PC-3 (cell line): ENCODE results near the gene C12orf50. TPM values are rescaled to one million over a fixed set of nuclear protein-coding genes. Genes with fewer than 3 reads are reported as not detected.

ENCODE experiments used
- ATAC-seq: fragments of 200-7000 bp; cut with Tn5 transposase; 2 replicates; pipeline ENCODE4 v1.9.1; 2020; ENCODE audit warnings: mild to moderate bottlenecking, moderate library complexity
- BruUV-seq: library from RNA; stranded (reverse); fragments of 400-500 nt; replicated peaks from 2 replicates; lab custom pipeline; 2021; lab: Mats Ljungman, UMichigan
- CTCF ChIA-PET: fragments of 300-600 bp; sonication (Branson Sonifier 250); formaldehyde crosslinking; loops from one replicate; lab custom pipeline; 2022; ENCODE audit warnings: antibody characterized with exemption; lab: Charles Lee
- POLR2A ChIA-PET: fragments of 300-600 bp; sonication (Branson Sonifier 250); formaldehyde crosslinking; loops from one replicate; lab custom pipeline; 2022; ENCODE audit warnings: antibody characterized with exemption; ENCODE audit not compliant: unreplicated experiment; lab: Charles Lee
- DNase-seq: peaks from one replicate; pipeline ENCODE4 v3.0.0-alpha.2; 2015
- H2AFZ ChIP-seq: fragments of 300-600 bp; sonication (generic); 2 replicates; pipeline ENCODE4 v1.6.0; 2016; ENCODE audit warnings: antibody characterized with exemption, low read length
- H3F3A ChIP-seq: fragments of 300-600 bp; sonication (generic); one replicate; pipeline ENCODE4 v1.6.0; 2017; ENCODE audit warnings: antibody characterized with exemption, low read length, control low read depth, mild to moderate bottlenecking; ENCODE audit not compliant: unreplicated experiment
- H3K27ac ChIP-seq: fragments of 300-600 bp; sonication (generic); 2 replicates; pipeline ENCODE4 v1.5.1; 2016; ENCODE audit warnings: mild to moderate bottlenecking, low read length
- H3K27me3 ChIP-seq: fragments of 300-600 bp; sonication (generic); 2 replicates; pipeline ENCODE4 v1.6.1; 2016; ENCODE audit warnings: low read length, mixed read lengths
- H3K36me3 ChIP-seq: fragments of 300-600 bp; sonication (generic); 2 replicates; pipeline ENCODE4 v1.6.1; 2016; ENCODE audit warnings: low read depth, mixed run types, low read length, mixed read lengths
- H3K4me1 ChIP-seq: fragments of 300-600 bp; sonication (generic); 2 replicates; pipeline ENCODE4 v1.5.1; 2016; ENCODE audit warnings: low read length; ENCODE audit not compliant: insufficient read depth
- H3K4me2 ChIP-seq: fragments of 300-600 bp; sonication (generic); 2 replicates; pipeline ENCODE4 v1.6.0; 2016; ENCODE audit warnings: low read length
- H3K4me3 ChIP-seq: fragments of 300-600 bp; sonication (generic); 2 replicates; pipeline ENCODE4 v1.5.1; 2016; ENCODE audit warnings: mild to moderate bottlenecking, low read length, mixed read lengths
- H3K79me2 ChIP-seq: fragments of 300-600 bp; sonication (generic); 2 replicates; pipeline ENCODE4 v1.6.1; 2017; ENCODE audit warnings: low read length, mixed read lengths
- H3K9ac ChIP-seq: fragments of 300-600 bp; sonication (generic); 2 replicates; pipeline ENCODE4 v1.6.0; 2016; ENCODE audit warnings: mild to moderate bottlenecking, low read length
- H3K9me2 ChIP-seq: fragments of 300-600 bp; sonication (generic); replicated peaks from 2 replicates; pipeline ENCODE4 v1.6.1; 2016; ENCODE audit warnings: mixed run types, low read length, mixed read lengths
- H3K9me3 ChIP-seq: fragments of 300-600 bp; sonication (generic); 2 replicates; pipeline ENCODE4 v1.6.1; 2016; ENCODE audit warnings: low read length, mixed read lengths
- H4K20me1 ChIP-seq: fragments of 300-600 bp; sonication (generic); 2 replicates; pipeline ENCODE4 v1.6.1; 2016; ENCODE audit warnings: low read length, mixed read lengths
- CTCF ChIP-seq: fragments of 300-600 bp; sonication (generic); conservative IDR thresholded peaks from 2 replicates; pipeline ENCODE4 v1.5.1; 2017; ENCODE audit warnings: antibody characterized with exemption, low read depth, mild to moderate bottlenecking, low read length
- EZH2 ChIP-seq: fragments of 300-600 bp; sonication (generic); IDR thresholded peaks from one replicate; pipeline ENCODE4 v1.6.1; 2017; ENCODE audit warnings: antibody characterized with exemption, mild to moderate bottlenecking, low read length; ENCODE audit not compliant: unreplicated experiment
- EZH2phosphoT487 ChIP-seq: fragments of 300-600 bp; sonication (generic); IDR thresholded peaks from 2 replicates; pipeline ENCODE4 v1.6.1; 2018; ENCODE audit warnings: mild to moderate bottlenecking, antibody characterized with exemption, low read length, borderline replicate concordance
- intact Hi-C: fragments of 100-400 bp; cut with micrococcal nuclease; formaldehyde crosslinking; loops from 2 replicates; pipeline ENCODE4 v1.9.0; 2023
- total RNA-seq: library from RNA; depleted of rRNA; stranded (reverse); fragments of >200 nt; gene quantifications from 2 replicates; pipeline ENCODE4 v1.2.3, GENCODE V29; 2014

Gene C12orf50
- total RNA-seq, 1 experiment from 2014 or later: not detected

GRCh38 chr12:87953256-87953860 is 75.8 kb downstream of the C12orf50 start:
- ATAC-seq: peak; percentile 66; the same call in 1 of the 2 replicates
- Histone ChIP-seq H3K27ac (no peak overlapping the region), H3F3A (no peaks in the 10 kb centered on the region), H3K4me2 (no peak overlapping the region), H3K27me3 (no peaks in the 10 kb centered on the region), H3K79me2 (no peaks in the 10 kb centered on the region), H3K4me1 (no peaks in the 10 kb centered on the region), H3K9ac (no peak overlapping the region), H3K4me3 (no peak overlapping the region), H3K9me3 (no peaks in the 10 kb centered on the region), H2AFZ (no peak overlapping the region), H4K20me1 (no peaks in the 10 kb centered on the region), H3K36me3 (no peaks in the 10 kb centered on the region), H3K9me2 (no peaks in the 10 kb centered on the region)
- intact Hi-C loops: loop anchor here (2.0 to 10.0 kb wide), 7 partner anchors 87 to 1996 kb away; partner anchors contain the start of gene MGAT4C
- DNase-seq: peak; percentile 53
- no peak for TF ChIP-seq EZH2
- peak; percentile 81 for TF ChIP-seq CTCF
- TF ChIP-seq EZH2phosphoT487: no peak
- CTCF ChIA-PET: no interaction called here
- POLR2A ChIA-PET: no interaction called here
- BruUV-seq: no TSS peak

- BruUV-seq: no TSS peak
- DNase-seq: no peak
- intact Hi-C loops: loop anchor here (2.0 to 10.0 kb wide), 7 partner anchors 86 to 1996 kb away; partner anchors contain the start of gene MGAT4C
Observed at GRCh38 chr12:87952850-87953249, 76.4 kb downstream of the C12orf50 start.

More at GRCh38 chr12:87952850-87953249, 76.4 kb downstream of the C12orf50 start:
- TF ChIP-seq EZH2phosphoT487: no peak
- TF ChIP-seq CTCF: no peak
- TF ChIP-seq EZH2: no peak
- H3K4me3 ChIP-seq: no peak overlapping the region
- H3K4me1 ChIP-seq: no peaks in the 10 kb centered on the region
- no peaks in the 10 kb centered on the region for H3K79me2 ChIP-seq
- ChIA-PET POLR2A (no interaction called here), CTCF (no interaction called here)
- H3K36me3 ChIP-seq: no peaks in the 10 kb centered on the region
- no peak overlapping the region for H3K27ac ChIP-seq
- ATAC-seq: no peak
- no peak overlapping the region for H3K4me2 ChIP-seq
- no peaks in the 10 kb centered on the region for H3F3A ChIP-seq
- no peaks in the 10 kb centered on the region for H3K9me3 ChIP-seq
- no peaks in the 10 kb centered on the region for H4K20me1 ChIP-seq
- no peaks in the 10 kb centered on the region for H3K9me2 ChIP-seq
- no peaks in the 10 kb centered on the region for H3K27me3 ChIP-seq
- H3K9ac ChIP-seq: no peak overlapping the region
- H2AFZ ChIP-seq: no peak overlapping the region
